Activated naive CD8-positive, alpha-beta T cell treated with anti-CD3 and anti-CD28 coated beads, Interleukin-2, amount 50 U/mL, for 16 hours (primary cell): ENCODE results near the gene PIK3R3.

Experiments used
- DNase-seq: peaks from one replicate; pipeline ENCODE4 v3.0.0-alpha.2; 2020; ENCODE audit warnings: low read depth, low spot score

PIK3R3 gene

GRCh38 chr1:46157916-46158311 lies 25.5 kb upstream of the PIK3R3 start:
- DNase-seq = no peak

- no peak for DNase-seq
Measured at GRCh38 chr1:46153732-46154131, 21.3 kb upstream of the PIK3R3 start.

- DNase-seq = no peak
Measured at GRCh38 chr1:46153228-46153627, 20.8 kb upstream of the PIK3R3 start.

GRCh38 chr1:46152016-46152415 lies 19.6 kb upstream of the PIK3R3 start:
- no peak for DNase-seq

- DNase-seq = no peak
Measured at GRCh38 chr1:46150085-46150484, 17.7 kb upstream of the PIK3R3 start.

- DNase-seq = no peak
Measured at GRCh38 chr1:46148318-46148717, 15.9 kb upstream of the PIK3R3 start.

- no peak for DNase-seq
Measured at GRCh38 chr1:46137916-46138315, 5.5 kb upstream of the PIK3R3 start.

GRCh38 chr1:46136711-46137110 lies 4.3 kb upstream of the PIK3R3 start:
- DNase-seq = no peak

GRCh38 chr1:46134660-46135331 lies 2.4 kb upstream of the PIK3R3 start:
- no peak for DNase-seq

- no peak for DNase-seq
Measured at GRCh38 chr1:46133781-46134350, 1.4 kb upstream of the PIK3R3 start.

GRCh38 chr1:46133181-46133658 lies 791 bp upstream of the PIK3R3 start:
- no peak for DNase-seq

- no peak for DNase-seq
Measured at GRCh38 chr1:46131712-46132528, 509 bp downstream of the PIK3R3 start.

GRCh38 chr1:46131093-46131492 lies 1.3 kb downstream of the PIK3R3 start:
- DNase-seq = no peak

- no peak for DNase-seq
Measured at GRCh38 chr1:46130606-46131005, 1.8 kb downstream of the PIK3R3 start.

GRCh38 chr1:46130121-46130520 lies 2.3 kb downstream of the PIK3R3 start:
- DNase-seq = no peak

- DNase-seq = no peak
Measured at GRCh38 chr1:46128344-46128743, 4.1 kb downstream of the PIK3R3 start.

- DNase-seq = no peak
Measured at GRCh38 chr1:46118856-46119255, 13.6 kb downstream of the PIK3R3 start.

- DNase-seq = no peak
Measured at GRCh38 chr1:46117810-46118494, 14.5 kb downstream of the PIK3R3 start.

- no peak for DNase-seq
Measured at GRCh38 chr1:46114925-46115603, 17.4 kb downstream of the PIK3R3 start.

- no peak for DNase-seq
Measured at GRCh38 chr1:46113948-46114347, 18.5 kb downstream of the PIK3R3 start.

- no peak for DNase-seq
Measured at GRCh38 chr1:46112108-46112507, 20.3 kb downstream of the PIK3R3 start.

- DNase-seq = no peak
Measured at GRCh38 chr1:46110521-46110920, 21.9 kb downstream of the PIK3R3 start.
